Measurements from ENCODE around the gene KIDINS220.

GRCh38 chr2:8699839-8700238 is 137.6 kb downstream of the KIDINS220 start:
- no peak for TF ChIP-seq CTCF (IDR thresholded peaks at IDR 0.05)
- TF ChIP-seq POLR2A (IDR thresholded peaks at IDR 0.05; ENCODE audit: low read depth) = no peak
